HG03039 (cell line): ENCODE results near the gene SHBG.
"Not testable (repeated sequence)": the region's sequence is repeated elsewhere in the genome, so short reads cannot be mapped to it uniquely, and the experiment has no call there.

Experiments used
- ATAC-seq: cut with Tn5 transposase; IDR thresholded peaks from one replicate; pipeline ENCODE4 v1.9.1; 2021; ENCODE audit warnings: mild to moderate bottlenecking, moderate library complexity; ENCODE audit not compliant: unreplicated experiment

The SHBG gene

GRCh38 chr17:7629939-7630571 lies at the start of gene SHBG:
Gene SHBG, plus strand, starts transcription at chr17:7630135. Its CDS starts 38 bp downstream, at chr17:7630173.
- no peak for ATAC-seq

- ATAC-seq = no peak
These were observed 49.0 kb upstream of the SHBG start for GRCh38 chr17:7580604-7581575.

- peak; percentile 1 for ATAC-seq
These were observed 47.3 kb upstream of the SHBG start for GRCh38 chr17:7582396-7583252.

- peak; percentile 57 for ATAC-seq
These were observed 46.5 kb upstream of the SHBG start, which contains the start of gene MPDU1 for GRCh38 chr17:7583253-7584109. Gene MPDU1, plus strand, starts transcription at chr17:7583852. Its CDS starts 11 bp downstream, at chr17:7583863.

- no peak for ATAC-seq
These were observed 43.1 kb upstream of the SHBG start for GRCh38 chr17:7586673-7587419.

- ATAC-seq = no peak
These were observed 42.3 kb upstream of the SHBG start for GRCh38 chr17:7587420-7588151.

GRCh38 chr17:7588553-7589203 lies 41.3 kb upstream of the SHBG start:
- no peak for ATAC-seq

- no peak for ATAC-seq
These were observed 40.6 kb upstream of the SHBG start for GRCh38 chr17:7589204-7589868.

GRCh38 chr17:7589891-7590691 lies 39.8 kb upstream of the SHBG start, which contains the start of gene SOX15:
Gene SOX15, minus strand, starts transcription at chr17:7590094. Its CDS starts 418 bp downstream, at chr17:7589676.
- no peak for ATAC-seq

GRCh38 chr17:7590743-7591142 lies 39.2 kb upstream of the SHBG start:
- no peak for ATAC-seq

- ATAC-seq = no peak
These were observed 38.3 kb upstream of the SHBG start for GRCh38 chr17:7591596-7591995.

- ATAC-seq = no peak
These were observed 37.4 kb upstream of the SHBG start for GRCh38 chr17:7592422-7593021.

- ATAC-seq = no peak
These were observed 36.6 kb upstream of the SHBG start for GRCh38 chr17:7593296-7593695.

- not testable (repeated sequence) for ATAC-seq
These were observed 32.4 kb upstream of the SHBG start for GRCh38 chr17:7597561-7597960.

- ATAC-seq = no peak
These were observed 23.7 kb upstream of the SHBG start for GRCh38 chr17:7606280-7606679.

- ATAC-seq = no peak
These were observed 19.3 kb upstream of the SHBG start for GRCh38 chr17:7610641-7611040.
